ENCODE results near the gene FARSA.
A peak's percentile ranks its signal among the peaks of the same experiment; 100 is the strongest.
"Not testable (repeated sequence)": the region's sequence is repeated elsewhere in the genome, so short reads cannot be mapped to it uniquely, and the experiment has no call there.

Gene FARSA

DNA sequence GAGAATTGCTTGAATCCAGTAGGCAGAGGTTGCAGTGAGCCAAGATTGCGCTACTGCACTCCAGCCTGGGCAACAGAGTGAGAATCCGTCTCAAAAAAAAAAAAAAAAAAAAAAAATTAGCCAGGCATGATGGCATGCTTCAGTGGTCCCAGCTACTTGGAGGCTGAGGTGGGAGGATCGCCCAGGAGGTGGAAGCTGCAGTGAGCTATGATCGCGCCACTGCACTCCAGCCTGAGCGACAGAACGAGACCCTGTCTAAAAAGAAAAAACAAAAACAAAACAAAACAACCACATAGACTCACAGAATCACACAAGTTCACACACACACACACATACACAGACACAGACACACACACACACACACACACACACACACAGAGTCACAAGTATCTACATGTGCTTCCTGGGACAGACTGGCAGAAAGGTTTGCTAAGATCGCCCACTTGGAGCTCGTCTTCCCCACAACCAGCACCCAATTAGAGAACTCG is 43.2 kb downstream of the FARSA start:
- DNase-seq (ENCODE audit: low read depth) = not testable (repeated sequence)

DNA sequence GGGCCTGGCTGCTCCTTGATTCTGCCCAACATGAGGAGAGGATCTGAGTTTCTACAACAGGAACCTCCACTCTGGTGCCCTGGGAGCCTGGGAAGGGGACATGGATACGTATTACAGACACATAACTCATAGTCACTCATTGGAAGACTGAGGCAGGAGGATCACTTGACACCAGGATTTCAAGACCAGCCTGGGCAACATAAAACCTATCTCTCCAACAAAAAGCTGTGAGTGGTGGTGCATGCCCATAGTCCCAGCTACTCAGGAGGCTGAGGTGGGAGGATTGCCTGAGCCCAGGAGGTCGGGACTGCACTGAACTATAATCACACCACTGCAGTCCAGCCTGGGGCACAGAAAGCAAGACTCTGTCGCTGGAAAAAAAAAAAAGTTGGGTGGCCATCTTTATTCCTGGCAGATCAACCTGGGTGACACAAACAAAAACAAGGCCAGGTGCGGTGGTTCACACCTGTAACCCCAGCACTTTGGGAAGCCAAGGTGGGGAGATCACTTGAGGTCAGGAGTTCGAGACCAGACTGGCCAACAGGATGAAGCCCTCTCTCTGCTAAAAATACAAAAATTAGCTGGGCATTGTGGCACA is 45.4 kb downstream of the FARSA start:
- DNase-seq (ENCODE audit: low read depth) = no peak

DNA sequence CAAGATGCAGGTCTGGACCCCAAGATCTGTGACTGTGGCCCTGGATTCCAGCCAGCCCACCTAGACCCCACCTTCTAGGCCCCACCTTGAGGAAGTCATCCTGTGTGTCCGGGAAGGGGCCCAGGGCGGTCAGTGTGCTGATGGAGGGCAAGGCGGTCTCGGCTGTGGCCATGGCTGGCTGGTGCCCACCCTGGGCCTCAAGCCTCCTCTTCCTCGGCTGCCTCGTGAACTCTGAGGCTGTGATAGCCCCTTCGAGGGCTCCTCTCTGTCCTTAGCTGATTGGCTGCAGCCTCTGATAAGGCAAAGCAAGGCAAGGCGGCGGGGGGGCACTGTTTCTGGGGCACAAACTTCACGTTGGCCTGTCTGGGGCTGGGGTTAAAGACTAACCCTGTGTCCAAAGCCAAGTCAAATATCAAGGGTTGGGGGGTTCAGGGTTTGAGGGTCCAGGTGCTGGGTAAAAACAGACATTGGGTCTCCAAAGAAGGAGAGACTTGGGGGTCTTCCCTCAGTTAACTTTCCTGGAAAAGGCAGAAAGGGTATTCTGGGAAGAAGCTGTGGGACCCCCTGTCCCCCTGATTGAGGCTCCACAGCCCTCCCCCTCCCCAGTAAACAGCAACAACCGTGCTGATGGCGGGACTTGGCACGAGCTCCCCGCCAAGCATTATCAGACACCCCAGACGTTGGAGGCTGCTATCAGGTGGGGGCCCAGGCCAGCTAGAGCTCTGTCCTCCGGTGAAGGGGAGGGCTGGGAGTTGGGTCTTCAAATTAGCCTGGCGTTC is 46.4 kb downstream of the FARSA start, which contains the start of gene KLF1:
KLF1 (minus strand) TSS at position 233 of the 779 bp plus-strand sequence; CDS start at position 172, 61 bp downstream.
- DNase-seq (ENCODE audit: low read depth) = no peak

- no peak for DNase-seq (ENCODE audit: low read depth)
Observed at GRCh38 chr19:12886651-12886968, 46.9 kb downstream of the FARSA start.

GRCh38 chr19:12885749-12886650 is 47.5 kb downstream of the FARSA start:
- DNase-seq (ENCODE audit: low read depth) = no peak

DNA sequence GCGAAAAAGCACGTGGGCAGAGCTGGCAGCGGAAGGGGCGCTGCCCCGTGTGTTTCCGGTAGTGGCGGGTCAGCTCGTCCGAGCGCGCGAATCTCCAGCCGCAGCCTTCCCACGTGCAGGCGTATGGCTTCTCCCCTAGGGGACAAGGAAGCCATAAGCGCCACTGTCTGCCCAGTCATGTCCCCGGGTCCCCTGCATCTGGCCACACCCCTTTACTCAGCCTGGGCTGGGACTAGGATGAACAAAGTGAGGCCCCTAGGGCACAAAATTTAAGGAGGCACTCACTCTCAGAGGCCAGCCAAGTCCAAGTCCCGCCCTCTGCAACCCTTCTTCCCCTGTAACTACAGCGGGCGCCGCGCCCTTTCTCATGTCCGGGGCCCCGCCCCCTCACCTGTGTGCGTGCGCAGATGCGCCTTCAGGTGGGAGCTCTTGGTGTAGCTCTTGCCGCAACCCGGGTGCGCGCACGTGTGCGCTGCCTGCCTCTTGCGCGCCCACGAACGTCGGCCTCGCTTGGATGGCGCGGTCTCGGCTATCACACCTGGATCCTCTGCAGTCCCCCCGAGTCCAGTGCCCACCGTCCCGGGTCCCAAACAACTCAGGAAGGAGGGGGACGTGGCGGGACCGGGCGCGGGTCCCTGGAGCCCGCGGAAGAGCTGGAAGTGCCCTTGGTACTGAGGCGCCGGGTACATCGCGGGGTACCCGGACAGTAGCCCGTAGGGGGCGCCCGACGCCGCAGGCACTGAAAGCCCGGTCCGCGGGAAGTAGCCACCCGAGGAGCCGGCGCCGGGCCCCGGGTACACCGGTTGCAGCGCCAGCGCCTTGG is 48.4 kb downstream of the FARSA start:
- DNase-seq (ENCODE audit: low read depth) = no peak

- DNase-seq (ENCODE audit: low read depth) = no peak
Observed at GRCh38 chr19:12884627-12884925, 48.9 kb downstream of the FARSA start.

- no peak for DNase-seq (ENCODE audit: low read depth)
Observed at GRCh38 chr19:12884202-12884601, 49.3 kb downstream of the FARSA start.

DNA sequence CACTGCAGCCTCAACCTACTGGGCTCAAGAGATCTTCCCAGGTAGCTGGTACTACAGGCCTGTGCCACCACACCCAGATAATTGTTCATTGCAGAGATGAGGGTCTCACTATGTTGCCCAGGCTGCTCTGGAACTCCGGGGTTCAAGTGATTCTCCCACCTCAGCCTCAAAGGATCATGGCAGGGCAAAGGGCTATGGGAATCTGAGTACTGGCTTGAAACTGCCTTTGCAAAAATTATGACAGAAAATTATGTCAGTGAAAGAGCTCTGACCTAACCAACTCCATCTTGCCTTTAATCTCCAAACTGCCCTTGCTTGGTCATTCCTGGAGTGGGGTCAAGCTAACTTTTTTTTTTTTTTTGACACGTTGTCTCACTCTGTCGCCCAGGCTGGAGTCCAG is 50.9 kb downstream of the FARSA start:
- DNase-seq (ENCODE audit: low read depth) = no peak

DNA sequence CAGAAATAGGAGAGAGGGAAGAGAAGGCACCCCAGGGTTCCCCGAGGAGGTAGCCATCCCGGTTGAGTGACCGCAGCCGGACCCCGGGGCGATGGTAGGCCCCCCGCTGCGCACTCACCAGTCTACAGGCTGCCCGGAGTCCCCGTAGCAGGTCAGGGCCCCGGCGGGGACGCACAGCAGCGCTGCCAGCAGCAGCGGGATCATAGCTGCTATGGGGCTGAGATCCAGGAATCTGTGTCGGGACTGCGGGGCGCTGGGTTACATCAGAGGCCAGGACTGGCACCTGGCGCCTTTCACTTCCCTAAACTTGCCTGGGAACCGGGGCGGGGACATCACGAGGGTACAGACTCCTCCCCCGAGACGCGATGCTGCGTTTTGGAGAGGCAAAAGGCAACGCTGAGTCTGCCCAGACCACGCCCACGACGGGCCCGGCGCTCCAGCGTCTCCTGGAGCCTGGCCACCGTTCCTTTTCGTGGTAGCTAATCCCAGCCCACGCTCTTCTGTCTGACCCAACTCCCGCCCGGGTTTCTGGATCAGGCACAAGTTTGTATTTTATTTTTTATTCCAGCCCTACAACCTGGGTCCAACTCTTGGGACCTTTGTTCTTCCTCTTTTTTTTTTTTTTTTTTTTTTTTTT is 52.2 kb downstream of the FARSA start, which contains the start of gene DNASE2:
DNASE2 (minus strand) TSS at position 278 of the 637 bp plus-strand sequence; CDS start at position 204, 74 bp downstream.
- DNase-seq (ENCODE audit: low read depth) = peak; percentile 90

DNA sequence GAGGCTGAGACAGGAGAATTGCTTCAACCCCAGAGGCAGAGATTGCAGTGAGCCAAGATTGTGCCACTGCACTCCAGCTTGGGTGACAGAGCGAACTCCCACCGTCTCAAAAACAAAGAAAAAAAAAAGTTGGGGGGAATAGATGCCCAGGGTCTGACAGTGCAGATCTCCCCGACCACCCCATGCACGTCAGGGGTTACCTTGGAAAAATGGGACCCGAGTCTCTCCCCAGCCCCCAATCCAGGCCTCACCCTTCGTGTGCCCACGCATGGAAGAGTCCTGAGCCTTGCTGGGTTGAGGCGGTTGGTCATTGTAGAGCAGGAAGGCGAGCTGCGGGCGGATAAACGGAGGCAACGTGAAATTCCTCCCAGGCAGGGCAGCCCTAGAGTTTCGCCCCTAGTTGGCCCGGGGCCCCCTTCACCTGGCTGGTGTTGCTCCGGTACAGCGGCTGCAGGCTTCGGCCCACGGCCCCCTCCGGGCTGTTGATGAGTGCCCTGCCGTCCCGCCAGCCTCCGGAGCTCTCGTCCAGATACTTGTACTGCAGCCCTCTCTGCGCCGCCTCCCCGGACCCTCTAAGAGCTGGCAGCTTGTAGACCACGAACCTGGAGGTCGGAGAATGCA is 52.9 kb downstream of the FARSA start:
- no peak for DNase-seq (ENCODE audit: low read depth)

- no peak for DNase-seq (ENCODE audit: low read depth)
Observed at GRCh38 chr19:12875086-12875485, 58.4 kb downstream of the FARSA start.

DNA sequence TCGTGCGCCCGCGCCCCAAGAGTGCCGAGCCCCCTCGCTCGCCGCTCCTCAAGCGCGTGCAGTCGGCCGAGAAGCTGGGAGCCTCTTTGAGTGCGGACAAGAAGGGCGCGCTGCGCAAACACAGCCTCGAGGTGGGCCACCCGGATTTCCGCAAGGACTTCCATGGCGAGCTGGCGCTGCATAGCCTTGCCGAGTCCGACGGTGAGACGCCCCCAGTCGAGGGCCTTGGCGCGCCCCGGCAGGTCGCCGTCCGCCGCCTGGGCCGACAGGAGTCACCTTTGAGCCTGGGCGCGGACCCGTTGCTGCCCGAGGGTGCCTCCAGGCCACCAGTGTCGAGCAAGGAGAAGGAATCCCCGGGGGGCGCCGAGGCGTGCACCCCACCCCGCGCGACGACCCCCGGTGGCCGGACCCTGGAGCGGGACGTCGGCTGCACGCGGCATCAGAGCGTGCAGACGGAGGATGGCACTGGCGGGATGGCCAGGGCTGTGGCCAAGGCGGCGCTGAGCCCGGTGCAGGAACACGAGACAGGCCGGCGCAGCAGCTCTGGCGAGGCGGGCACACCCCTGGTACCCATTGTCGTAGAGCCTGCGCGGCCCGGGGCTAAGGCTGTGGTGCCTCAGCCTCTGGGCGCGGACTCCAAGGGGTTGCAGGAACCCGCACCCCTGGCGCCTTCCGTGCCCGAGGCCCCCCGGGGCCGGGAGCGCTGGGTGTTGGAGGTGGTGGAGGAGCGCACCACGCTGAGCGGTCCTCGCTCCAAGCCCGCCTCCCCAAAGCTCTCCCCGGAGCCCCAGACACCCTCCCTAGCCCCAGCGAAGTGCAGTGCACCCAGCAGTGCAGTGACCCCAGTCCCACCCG is 59.4 kb downstream of the FARSA start:
- no peak for DNase-seq (ENCODE audit: low read depth)

DNA sequence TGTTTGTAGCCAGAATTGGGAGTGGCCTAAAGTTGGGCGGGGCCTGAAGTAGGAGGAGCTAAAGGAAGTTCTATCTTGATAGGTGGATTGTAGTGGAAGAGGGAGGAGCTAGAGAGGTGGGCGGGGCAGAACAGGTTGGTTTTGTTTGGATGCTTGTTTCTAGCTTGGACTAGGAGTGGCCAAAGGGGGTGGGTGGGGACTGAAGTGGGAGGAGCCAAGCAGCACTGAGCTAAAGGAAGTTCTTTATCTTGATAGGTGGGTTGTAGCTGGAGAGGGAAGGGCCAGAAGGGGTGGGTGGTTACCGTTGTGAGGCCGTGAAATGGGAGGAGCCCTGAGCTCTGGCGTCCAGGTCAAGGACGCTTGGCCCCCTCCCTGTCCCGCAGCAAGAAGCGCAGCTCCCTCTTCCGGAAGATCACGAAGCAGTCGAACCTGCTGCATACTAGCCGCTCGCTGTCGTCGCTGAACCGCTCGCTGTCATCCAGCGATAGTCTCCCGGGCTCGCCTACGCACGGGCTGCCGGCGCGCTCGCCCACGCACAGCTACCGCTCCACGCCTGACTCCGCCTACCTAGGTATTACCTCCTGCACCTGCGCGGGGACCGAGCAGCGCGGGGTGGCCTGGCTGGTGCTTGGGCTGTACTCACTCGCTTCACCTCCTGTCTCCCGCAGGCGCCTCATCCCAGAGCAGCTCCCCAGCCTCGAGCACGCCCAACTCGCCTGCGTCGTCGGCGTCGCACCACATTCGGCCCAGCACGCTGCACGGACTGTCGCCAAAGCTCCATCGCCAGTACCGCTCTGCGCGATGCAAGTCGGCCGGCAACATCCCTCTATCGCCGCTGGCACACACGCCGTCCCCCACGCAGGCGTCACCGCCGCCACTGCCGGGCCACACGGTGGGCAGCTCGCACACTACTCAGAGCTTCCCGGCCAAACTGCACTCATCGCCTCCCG is 60.3 kb downstream of the FARSA start:
- DNase-seq (ENCODE audit: low read depth) = no peak

All from stromal cell of bone marrow (primary cell).